Subcutaneous adipose tissue (tissue), 4 donors: Measurements from ENCODE around the gene BACE2. TPM values are rescaled to one million over a fixed set of nuclear protein-coding genes. Genes with fewer than 3 reads are reported as not detected.

Experiments
- total RNA-seq, 4 donors: library from RNA; depleted of rRNA; stranded (reverse); fragments of >200 nt; gene quantifications; one replicate each; pipeline ENCODE4 v1.1.0, GENCODE V29; 2016
- TF ChIP-seq, protein P1 (sequence below): fragments of 450-650 bp; IDR thresholded peaks from one replicate; pipeline ENCODE4 v1.5.1; 2016; ENCODE audit warnings: low read depth, mild to moderate bottlenecking, control low read depth, antibody characterized with exemption, moderate library complexity

BACE2 gene
- total RNA-seq, 4 donors from 2014 or later = 31.1 to 37.7 (median 33.5) TPM

DNA sequence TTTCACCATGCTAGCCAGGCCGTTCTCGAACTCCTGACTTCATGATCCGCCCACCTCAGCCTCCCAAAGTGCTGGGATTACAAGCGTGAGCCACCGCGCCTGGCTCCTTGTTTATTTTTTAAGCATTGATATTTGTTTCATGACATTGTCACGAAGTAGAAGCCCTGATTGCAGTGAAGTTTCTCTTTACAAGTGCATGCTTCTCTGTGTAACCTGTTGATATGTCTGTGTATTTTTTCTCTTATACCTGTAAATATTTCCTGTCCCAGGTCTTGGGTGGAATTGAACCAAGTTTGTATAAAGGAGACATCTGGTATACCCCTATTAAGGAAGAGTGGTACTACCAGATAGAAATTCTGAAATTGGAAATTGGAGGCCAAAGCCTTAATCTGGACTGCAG lies 75.1 kb downstream of the BACE2 start:
- TF ChIP-seq, protein P1, sequence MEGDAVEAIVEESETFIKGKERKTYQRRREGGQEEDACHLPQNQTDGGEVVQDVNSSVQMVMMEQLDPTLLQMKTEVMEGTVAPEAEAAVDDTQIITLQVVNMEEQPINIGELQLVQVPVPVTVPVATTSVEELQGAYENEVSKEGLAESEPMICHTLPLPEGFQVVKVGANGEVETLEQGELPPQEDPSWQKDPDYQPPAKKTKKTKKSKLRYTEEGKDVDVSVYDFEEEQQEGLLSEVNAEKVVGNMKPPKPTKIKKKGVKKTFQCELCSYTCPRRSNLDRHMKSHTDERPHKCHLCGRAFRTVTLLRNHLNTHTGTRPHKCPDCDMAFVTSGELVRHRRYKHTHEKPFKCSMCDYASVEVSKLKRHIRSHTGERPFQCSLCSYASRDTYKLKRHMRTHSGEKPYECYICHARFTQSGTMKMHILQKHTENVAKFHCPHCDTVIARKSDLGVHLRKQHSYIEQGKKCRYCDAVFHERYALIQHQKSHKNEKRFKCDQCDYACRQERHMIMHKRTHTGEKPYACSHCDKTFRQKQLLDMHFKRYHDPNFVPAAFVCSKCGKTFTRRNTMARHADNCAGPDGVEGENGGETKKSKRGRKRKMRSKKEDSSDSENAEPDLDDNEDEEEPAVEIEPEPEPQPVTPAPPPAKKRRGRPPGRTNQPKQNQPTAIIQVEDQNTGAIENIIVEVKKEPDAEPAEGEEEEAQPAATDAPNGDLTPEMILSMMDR = no peak

DNA sequence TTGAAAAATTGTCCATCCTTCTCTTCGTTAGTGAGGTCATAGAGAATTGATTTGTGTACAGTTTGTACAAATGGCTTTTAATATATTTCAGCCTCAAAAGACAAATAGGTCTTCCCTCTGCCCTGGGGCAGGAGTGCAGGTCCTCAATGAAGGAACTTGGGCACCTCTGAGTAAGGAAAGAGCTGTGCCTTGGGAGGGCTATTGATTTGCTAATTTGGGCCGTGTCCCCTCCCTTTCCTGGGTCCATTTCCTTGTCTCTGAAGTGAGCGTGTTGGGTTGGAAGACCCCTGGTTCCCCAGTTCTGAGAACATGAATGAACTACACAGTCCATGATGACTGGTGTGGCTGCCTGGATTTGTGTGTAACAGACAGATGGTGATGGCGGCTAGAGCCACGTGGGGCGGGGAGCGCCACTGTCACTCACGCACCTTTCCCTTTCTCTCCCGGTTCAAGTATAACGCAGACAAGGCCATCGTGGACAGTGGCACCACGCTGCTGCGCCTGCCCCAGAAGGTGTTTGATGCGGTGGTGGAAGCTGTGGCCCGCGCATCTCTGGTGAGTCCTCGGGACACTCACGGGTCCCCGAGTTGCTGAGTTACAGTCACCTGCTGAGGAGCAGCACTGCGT lies 77.7 kb downstream of the BACE2 start:
- TF ChIP-seq, protein P1 = no peak

DNA sequence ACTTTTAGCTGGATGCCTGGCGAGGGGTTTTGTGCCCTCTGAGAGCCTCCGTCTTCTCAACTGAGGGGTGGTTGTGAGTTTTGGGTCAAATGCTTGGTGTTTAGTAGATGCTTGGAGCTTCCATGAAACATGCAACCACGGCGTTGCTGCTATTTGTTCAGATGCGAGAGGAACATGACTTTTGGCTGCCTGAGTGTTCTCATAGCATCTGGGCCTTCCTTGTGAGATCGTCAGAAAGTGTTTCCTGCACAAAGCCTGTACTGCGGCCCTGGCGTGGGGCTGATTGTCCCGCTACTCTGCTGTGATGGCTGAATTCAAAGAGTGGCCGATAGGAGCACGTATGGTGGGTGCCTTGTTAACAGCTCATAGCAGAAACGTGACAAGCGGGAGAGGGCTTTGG lies 78.8 kb downstream of the BACE2 start:
- TF ChIP-seq, protein P1 = no peak

DNA sequence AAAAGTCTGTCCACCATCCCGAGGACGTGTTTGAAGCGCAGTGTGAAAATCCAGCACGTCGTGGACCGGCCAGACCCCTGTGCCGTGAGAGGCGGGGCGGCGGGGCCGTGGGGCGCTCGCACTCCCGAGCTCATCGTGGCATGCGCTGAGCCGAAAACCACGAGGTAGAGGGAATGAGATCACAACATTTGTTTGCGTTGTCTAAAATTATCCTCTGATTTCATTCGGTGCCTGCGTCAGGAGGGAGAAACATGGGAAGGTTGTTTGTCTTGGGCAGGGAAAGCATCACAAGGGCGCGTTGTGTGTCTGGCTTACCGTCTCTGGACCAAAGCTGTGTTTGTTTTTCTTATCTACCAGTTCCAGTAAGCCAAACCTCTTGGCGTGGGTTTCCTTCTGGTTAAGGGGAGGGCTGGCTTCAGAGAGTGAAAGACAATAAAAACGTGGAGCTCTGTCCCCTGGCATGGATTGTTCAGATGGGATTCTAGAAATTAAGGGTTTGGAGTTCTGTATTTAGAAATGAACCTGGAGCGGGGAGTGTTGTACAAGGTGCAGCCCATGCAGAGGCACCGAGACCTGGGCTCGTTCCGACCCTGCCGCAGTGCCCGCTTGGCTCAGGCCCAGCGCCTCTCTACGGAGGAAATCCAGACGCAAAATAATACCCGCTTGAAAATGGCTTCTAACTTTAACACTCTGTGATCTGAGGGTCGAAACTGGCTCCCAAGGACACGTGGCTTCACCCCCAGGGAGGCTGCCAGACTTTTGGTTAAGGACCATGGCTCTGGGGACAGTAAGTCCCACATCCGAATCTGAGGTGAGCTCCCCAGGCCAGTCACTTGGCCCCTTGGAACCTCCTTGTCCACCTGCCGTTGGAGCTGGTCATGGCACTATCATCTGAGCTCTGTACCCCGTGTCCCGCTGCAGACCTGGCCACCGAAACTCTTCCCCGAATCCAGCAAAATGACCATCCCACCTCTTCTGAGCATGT lies 79.9 kb downstream of the BACE2 start:
- TF ChIP-seq, protein P1 = no peak

DNA sequence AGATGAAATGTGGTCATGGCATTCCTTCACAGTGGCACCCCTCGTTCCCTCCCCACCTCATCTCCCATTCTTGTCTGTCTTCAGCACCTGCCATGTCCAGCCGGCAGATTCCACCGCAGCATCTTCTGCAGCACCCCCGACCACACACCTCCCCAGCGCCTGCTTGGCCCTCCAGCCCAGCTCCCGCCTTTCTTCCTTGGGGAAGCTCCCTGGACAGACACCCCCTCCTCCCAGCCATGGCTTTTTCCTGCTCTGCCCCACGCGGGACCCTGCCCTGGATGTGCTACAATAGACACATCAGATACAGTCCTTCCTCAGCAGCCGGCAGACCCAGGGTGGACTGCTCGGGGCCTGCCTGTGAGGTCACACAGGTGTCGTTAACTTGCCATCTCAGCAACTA lies 81.5 kb downstream of the BACE2 start:
- TF ChIP-seq, protein P1 = no peak

DNA sequence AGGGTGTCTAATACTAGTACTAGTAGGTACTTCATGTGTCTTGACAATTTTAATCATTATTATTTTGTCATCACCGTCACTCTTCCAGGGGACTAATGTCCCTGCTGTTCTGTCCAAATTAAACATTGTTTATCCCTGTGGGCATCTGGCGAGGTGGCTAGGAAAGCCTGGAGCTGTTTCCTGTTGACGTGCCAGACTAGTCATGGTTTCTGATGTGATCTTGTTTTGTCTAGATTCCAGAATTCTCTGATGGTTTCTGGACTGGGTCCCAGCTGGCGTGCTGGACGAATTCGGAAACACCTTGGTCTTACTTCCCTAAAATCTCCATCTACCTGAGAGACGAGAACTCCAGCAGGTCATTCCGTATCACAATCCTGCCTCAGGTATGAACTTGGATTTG lies 82.6 kb downstream of the BACE2 start:
- TF ChIP-seq, protein P1 = no peak

DNA sequence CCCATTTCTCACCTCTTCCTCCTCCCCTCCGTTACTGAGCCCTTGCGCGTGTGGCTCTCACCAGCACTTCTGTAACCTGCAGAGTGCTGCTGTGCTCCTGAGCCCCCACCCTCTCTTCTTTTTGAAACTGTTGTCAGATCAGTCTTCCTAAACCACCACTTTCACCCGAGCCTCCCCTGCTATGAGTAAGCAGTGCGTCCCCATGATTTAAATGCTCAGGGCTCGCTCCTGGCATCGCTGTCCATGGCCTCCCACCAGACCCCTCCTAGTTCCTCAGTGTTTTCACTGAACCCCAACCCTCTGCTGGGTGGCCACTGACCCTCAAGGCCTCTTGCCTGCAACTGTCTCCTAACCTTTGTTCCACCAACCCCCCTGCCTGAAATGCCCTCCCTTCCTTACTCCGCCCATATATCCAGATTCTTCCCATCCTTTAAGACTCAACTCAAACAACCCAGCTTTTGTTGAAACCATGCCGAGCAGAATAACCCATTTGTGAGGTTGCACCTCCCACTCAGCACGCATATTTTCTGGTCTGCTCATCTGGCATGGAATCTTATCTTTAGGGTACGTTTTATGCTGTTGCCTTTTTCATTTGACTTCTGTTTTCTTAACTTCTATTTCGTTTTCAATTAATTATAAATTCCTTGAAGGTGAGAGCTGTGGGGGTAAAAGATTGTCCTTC lies 84.1 kb downstream of the BACE2 start:
- TF ChIP-seq, protein P1 = no peak
